ENCODE results near the gene PXMP2. TPM values are rescaled to one million over a fixed set of nuclear protein-coding genes. Genes with fewer than 3 reads are reported as not detected.

The PXMP2 gene
- total RNA-seq, 1 experiment from 2014 or later: 39.9 TPM

DNA sequence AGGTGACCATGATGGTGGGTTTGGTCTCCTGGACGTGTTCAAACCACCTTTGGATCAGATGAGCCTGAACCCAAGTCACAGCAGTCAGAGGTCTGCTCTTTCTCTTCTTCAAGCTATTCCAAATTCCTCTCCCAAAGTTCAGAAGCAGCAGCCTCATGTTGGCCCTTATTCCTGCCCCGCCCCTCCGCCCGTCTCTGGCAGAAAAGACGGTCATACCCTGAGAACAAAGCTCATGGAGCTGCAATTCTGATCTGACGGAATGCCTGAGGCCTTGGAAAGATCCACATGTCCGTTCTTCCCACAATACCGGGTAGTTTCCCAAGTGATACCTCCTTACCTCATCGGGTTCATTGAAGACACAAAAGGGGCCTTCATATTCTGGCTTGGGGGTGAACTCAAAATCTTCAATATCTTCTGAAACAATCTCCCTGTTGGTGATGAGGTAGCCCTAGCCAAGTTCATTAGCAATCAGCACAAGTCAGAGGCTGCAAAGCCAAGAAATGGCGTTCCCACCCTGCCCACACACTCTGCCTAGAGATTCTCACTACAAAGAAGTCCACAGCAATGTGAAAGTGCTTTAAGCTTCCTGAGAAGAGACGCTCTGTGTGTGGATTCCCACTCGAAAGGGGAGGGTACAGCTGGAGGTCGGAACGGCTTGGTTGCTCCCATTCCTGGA is 11.5 kb upstream of the PXMP2 start:
- Mint-ChIP-seq H3K9me3 (ENCODE audit: unreplicated experiment) (no peaks in the 10 kb centered on the region), H3K27ac (ENCODE audit: unreplicated experiment) (no peak overlapping the region), H3K36me3 (ENCODE audit: insufficient read depth, unreplicated experiment) (peaks cover 90% of the 10 kb centered on the region), H3K4me3 (ENCODE audit: unreplicated experiment) (no peak overlapping the region), H3K27me3 (ENCODE audit: insufficient read depth, unreplicated experiment) (no peaks in the 10 kb centered on the region), H3K4me1 (ENCODE audit: low read depth, unreplicated experiment) (no peaks in the 10 kb centered on the region)
- BruUV-seq (replicated peaks): no TSS peak
- H3K36me3 ChIP-seq (ENCODE audit: control insufficient read depth, insufficient read depth, low read length): peaks cover 2% of the 10 kb centered on the region
- intact Hi-C loops (cut with micrococcal nuclease; ENCODE audit: unreplicated experiment): no loop called here
- CTCF ChIA-PET: no interaction called here
- no peaks in the 10 kb centered on the region for H3K9me3 ChIP-seq
- TF ChIP-seq, protein P1, sequence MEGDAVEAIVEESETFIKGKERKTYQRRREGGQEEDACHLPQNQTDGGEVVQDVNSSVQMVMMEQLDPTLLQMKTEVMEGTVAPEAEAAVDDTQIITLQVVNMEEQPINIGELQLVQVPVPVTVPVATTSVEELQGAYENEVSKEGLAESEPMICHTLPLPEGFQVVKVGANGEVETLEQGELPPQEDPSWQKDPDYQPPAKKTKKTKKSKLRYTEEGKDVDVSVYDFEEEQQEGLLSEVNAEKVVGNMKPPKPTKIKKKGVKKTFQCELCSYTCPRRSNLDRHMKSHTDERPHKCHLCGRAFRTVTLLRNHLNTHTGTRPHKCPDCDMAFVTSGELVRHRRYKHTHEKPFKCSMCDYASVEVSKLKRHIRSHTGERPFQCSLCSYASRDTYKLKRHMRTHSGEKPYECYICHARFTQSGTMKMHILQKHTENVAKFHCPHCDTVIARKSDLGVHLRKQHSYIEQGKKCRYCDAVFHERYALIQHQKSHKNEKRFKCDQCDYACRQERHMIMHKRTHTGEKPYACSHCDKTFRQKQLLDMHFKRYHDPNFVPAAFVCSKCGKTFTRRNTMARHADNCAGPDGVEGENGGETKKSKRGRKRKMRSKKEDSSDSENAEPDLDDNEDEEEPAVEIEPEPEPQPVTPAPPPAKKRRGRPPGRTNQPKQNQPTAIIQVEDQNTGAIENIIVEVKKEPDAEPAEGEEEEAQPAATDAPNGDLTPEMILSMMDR (IDR thresholded peaks at IDR 0.05; ENCODE audit: insufficient read depth in 1 of 2, low read depth in 1 of 2, low read length in 1 of 2, severe bottlenecking in 1 of 2, unreplicated experiment in 1 of 2): no peak
- H3K4me3 ChIP-seq (ENCODE audit: low read depth, low read length): no peak overlapping the region
- POLR2A ChIA-PET: no interaction called here
- no peaks in the 10 kb centered on the region for H3K4me1 ChIP-seq
- DNase-seq: no peak
- no peaks in the 10 kb centered on the region for H3K27me3 ChIP-seq (replicated peaks; ENCODE audit: control insufficient read depth, insufficient read depth, low read length)

DNA sequence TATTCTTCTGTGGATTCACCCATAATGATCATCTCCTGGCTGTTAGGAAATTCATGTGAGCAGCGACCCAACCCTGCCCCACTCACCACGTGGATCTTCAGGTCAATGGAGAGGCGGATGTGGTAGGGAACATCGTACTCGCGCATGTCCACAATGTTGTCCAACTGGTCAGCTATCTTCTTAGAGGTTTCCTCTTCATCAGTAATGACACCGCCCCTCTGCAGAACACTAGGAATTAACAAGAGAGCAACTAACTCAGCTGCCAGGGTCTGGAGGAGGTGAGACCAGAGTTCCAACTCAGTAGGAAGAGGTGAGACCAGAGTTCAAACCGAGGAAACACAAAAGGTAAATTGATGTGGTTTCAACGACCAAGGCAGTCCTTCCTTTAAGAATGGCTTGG is 9.9 kb upstream of the PXMP2 start:
- H3K36me3 ChIP-seq (ENCODE audit: control insufficient read depth, insufficient read depth, low read length): peaks cover 2% of the 10 kb centered on the region
- no peaks in the 10 kb centered on the region for H3K27me3 ChIP-seq (replicated peaks; ENCODE audit: control insufficient read depth, insufficient read depth, low read length)
- H3K9me3 ChIP-seq: no peaks in the 10 kb centered on the region
- Mint-ChIP-seq H3K4me3 (ENCODE audit: unreplicated experiment) (no peak overlapping the region), H3K9me3 (ENCODE audit: unreplicated experiment) (no peaks in the 10 kb centered on the region), H3K27ac (ENCODE audit: unreplicated experiment) (no peak overlapping the region), H3K36me3 (ENCODE audit: insufficient read depth, unreplicated experiment) (peaks cover 79% of the 10 kb centered on the region), H3K27me3 (ENCODE audit: insufficient read depth, unreplicated experiment) (no peaks in the 10 kb centered on the region), H3K4me1 (ENCODE audit: low read depth, unreplicated experiment) (no peaks in the 10 kb centered on the region)
- H3K4me1 ChIP-seq: no peaks in the 10 kb centered on the region
- intact Hi-C loops (cut with micrococcal nuclease; ENCODE audit: unreplicated experiment): no loop called here
- no TSS peak for BruUV-seq (replicated peaks)
- H3K4me3 ChIP-seq (ENCODE audit: low read depth, low read length): no peak overlapping the region
- CTCF ChIA-PET: no interaction called here
- POLR2A ChIA-PET: no interaction called here
- no peak for DNase-seq
- TF ChIP-seq, protein P1 (IDR thresholded peaks at IDR 0.05; ENCODE audit: insufficient read depth in 1 of 2, low read depth in 1 of 2, low read length in 1 of 2, severe bottlenecking in 1 of 2, unreplicated experiment in 1 of 2): no peak

DNA sequence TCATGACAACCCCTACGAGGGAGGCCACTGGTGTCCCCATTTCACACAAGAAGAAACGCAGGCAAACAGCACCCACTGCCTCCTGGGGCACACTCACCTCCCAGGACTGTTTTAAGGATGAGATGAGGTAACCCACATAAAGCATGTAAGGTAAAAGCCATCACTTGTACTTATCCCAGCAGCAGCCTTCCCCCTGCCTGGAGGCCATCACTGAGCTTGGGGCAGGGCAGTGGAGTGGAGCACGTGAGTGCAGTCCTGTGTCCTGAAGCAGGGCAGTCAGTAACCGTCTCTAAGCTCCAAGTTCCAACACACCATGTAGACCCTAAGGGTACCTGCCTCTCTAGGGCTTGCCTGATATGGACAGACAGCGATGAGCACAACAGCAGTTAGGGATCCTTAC is 2.0 kb upstream of the PXMP2 start:
- H3K27ac Mint-ChIP-seq (ENCODE audit: unreplicated experiment): no peak overlapping the region

More for the DNA sequence above, 2.0 kb upstream of the PXMP2 start:
- Histone ChIP-seq H3K9me3 (no peaks in the 10 kb centered on the region), H3K36me3 (ENCODE audit: control insufficient read depth, insufficient read depth, low read length) (no peaks in the 10 kb centered on the region), H3K4me1 (peaks cover 6% of the 10 kb centered on the region), H3K4me3 (ENCODE audit: low read depth, low read length) (no peak overlapping the region), H3K27me3 (replicated peaks; ENCODE audit: control insufficient read depth, insufficient read depth, low read length) (no peaks in the 10 kb centered on the region)
- TSS peak; percentile 84 for BruUV-seq (replicated peaks)
- no peak for DNase-seq
- no peaks in the 10 kb centered on the region for H3K9me3 Mint-ChIP-seq (ENCODE audit: unreplicated experiment)
- CTCF ChIA-PET: interaction anchor here (0.8 kb wide), 1 partner anchor 19 kb away, joined by 4 read pairs; no protein-coding TSS in a partner anchor
- H3K4me3 Mint-ChIP-seq (ENCODE audit: unreplicated experiment): peak overlapping the region; percentile 84
- TF ChIP-seq, protein P1 (IDR thresholded peaks at IDR 0.05; ENCODE audit: insufficient read depth in 1 of 2, low read depth in 1 of 2, low read length in 1 of 2, severe bottlenecking in 1 of 2, unreplicated experiment in 1 of 2): no peak
- H3K36me3 Mint-ChIP-seq (ENCODE audit: insufficient read depth, unreplicated experiment): peaks cover 37% of the 10 kb centered on the region
- POLR2A ChIA-PET: no interaction called here
- no peaks in the 10 kb centered on the region for H3K27me3 Mint-ChIP-seq (ENCODE audit: insufficient read depth, unreplicated experiment)
- H3K4me1 Mint-ChIP-seq (ENCODE audit: low read depth, unreplicated experiment): peaks cover 6% of the 10 kb centered on the region
- intact Hi-C loops (cut with micrococcal nuclease; ENCODE audit: unreplicated experiment): no loop called here
